Prostate gland (tissue), 2 donors: ENCODE results near the gene OOSP1.

Experiments
- CTCF ChIP-seq, 4 experiments: fragments of 200-600 bp in 2 of 4; fragments of 450-650 bp in 2 of 4; sonication (generic) in 2 of 4; IDR thresholded peaks; 1 replicate in 3 of 4; 2 replicates in 1 of 4; pipeline ENCODE4 v1.5.1; 2016 to 2019; ENCODE audit warnings: antibody characterized with exemption in 4 of 4, mild to moderate bottlenecking in 2 of 4, moderate library complexity in 2 of 4
- POLR2AphosphoS5 ChIP-seq: sonication (generic); formaldehyde crosslinking; IDR thresholded peaks from one replicate; pipeline ENCODE4 v1.6.1; 2017; ENCODE audit warnings: antibody characterized with exemption

- TF ChIP-seq POLR2AphosphoS5 (no peak), CTCF (IDR thresholded peaks at IDR 0.05) (no peak)
Observed at GRCh38 chr11:59898650-59899049, 39.6 kb upstream of the OOSP1 start.
